DND-41 (cell line): ENCODE data around the gene RTN4RL2.
A peak's percentile ranks its signal among the peaks of the same experiment; 100 is the strongest.

Source experiments
- ATAC-seq: fragments of 200-7000 bp; cut with Tn5 transposase; 3 replicates; pipeline ENCODE4 v1.9.1; 2021; ENCODE audit warnings: low read depth; ENCODE audit not compliant: insufficient read depth
- DNase-seq: peaks from one replicate; pipeline ENCODE4 v3.0.0-alpha.2; 2020
- H2AFZ ChIP-seq: 2 replicates; pipeline ENCODE4 v1.6.0; 2012; ENCODE audit warnings: low read depth, low read length
- H3K27ac ChIP-seq: 2 replicates; pipeline ENCODE4 v1.5.1; 2012; ENCODE audit warnings: low read length, inconsistent platforms
- H3K27me3 ChIP-seq: fragments of 200-600 bp; sonication (generic); 2 replicates; pipeline ENCODE4 v1.6.0; 2012; ENCODE audit warnings: low read length, mild to moderate bottlenecking, inconsistent platforms; ENCODE audit not compliant: insufficient read depth, poor library complexity
- H3K36me3 ChIP-seq: 2 replicates; pipeline ENCODE4 v1.5.1; 2012; ENCODE audit warnings: low read length, inconsistent platforms; ENCODE audit not compliant: insufficient read depth
- H3K4me1 ChIP-seq: 2 replicates; pipeline ENCODE4 v1.5.1; 2012; ENCODE audit warnings: mild to moderate bottlenecking, low read length; ENCODE audit not compliant: insufficient read depth
- H3K4me2 ChIP-seq: 2 replicates; pipeline ENCODE4 v1.6.0; 2012; ENCODE audit warnings: mild to moderate bottlenecking, moderate library complexity, low read length, inconsistent platforms; ENCODE audit not compliant: insufficient read depth
- H3K4me3 ChIP-seq, 2 experiments: fragments of 200-600 bp in 1 of 2; shearing (Covaris generic) in 1 of 2; 2 replicates each; pipeline ENCODE4 v1.5.1; 2012 to 2016; ENCODE audit warnings: inconsistent platforms in 2 of 2, low read length in 2 of 2, mild to moderate bottlenecking in 2 of 2, low read depth in 1 of 2, moderate library complexity in 1 of 2
- H3K79me2 ChIP-seq: 2 replicates; pipeline ENCODE4 v1.6.0; 2012; ENCODE audit warnings: low read length, inconsistent platforms; ENCODE audit not compliant: insufficient read depth
- H3K9ac ChIP-seq: 2 replicates; pipeline ENCODE4 v1.6.0; 2012; ENCODE audit warnings: low read depth, mild to moderate bottlenecking, inconsistent platforms, low read length, moderate library complexity
- H3K9me3 ChIP-seq: 2 replicates; pipeline ENCODE4 v1.5.1; 2012; ENCODE audit warnings: low read length, moderate library complexity, mild to moderate bottlenecking, inconsistent platforms; ENCODE audit not compliant: insufficient read depth, severe bottlenecking
- H4K20me1 ChIP-seq: 2 replicates; pipeline ENCODE4 v1.6.0; 2012; ENCODE audit warnings: low read length; ENCODE audit not compliant: insufficient read depth
- EZH2 ChIP-seq: IDR thresholded peaks from 3 replicates; pipeline ENCODE4 v1.6.1; 2012; ENCODE audit warnings: borderline replicate concordance, low read depth, mild to moderate bottlenecking, moderate library complexity, low read length, inconsistent platforms; ENCODE audit not compliant: severe bottlenecking
- TF ChIP-seq, protein P1 (sequence below): IDR thresholded peaks from 2 replicates; pipeline ENCODE4 v1.5.1; 2012; ENCODE audit warnings: borderline replicate concordance, low read length, moderate library complexity, mild to moderate bottlenecking; ENCODE audit not compliant: poor library complexity, severe bottlenecking; ENCODE audit errors: extremely low read depth

The RTN4RL2 gene

DNA sequence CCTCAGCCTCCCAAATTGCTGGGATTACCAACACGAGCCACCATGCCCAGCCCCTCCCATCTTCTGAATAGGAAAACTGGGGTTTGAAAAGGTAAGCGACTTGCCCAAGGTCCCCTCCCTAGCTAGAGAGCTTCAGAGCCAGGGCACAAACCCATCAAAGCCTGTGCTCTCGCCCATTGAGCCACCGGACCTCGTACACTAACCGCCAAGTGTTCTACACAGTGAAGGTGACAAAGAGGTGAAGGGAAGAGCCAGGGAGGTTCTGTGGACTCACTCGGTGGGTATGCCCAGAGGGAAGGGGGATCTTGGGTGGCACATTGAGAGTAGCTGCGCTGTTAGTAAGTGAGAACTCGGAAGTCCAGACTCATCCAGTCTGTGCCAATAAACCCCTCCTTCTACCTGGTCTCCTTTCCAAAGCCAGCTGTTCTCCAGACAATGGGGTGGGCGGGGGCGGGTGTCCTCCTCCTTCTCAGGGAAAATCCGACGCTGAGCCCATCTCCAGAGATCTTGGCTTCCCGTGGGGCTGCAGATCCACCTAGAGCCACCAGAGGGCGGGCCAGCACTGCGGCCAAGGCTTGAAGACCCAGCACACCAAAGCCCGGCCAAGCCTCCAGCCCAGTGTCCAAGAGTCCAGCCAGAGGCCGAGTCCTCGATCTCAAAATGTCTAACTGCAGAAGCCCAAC, 3.2 kb upstream of the RTN4RL2 start:
- Histone ChIP-seq H3K9ac (no peak overlapping the region), H3K9me3 (no peaks in the 10 kb centered on the region), H3K36me3 (no peaks in the 10 kb centered on the region), H3K79me2 (no peaks in the 10 kb centered on the region), H3K4me3 (no peak overlapping the region), H3K4me1 (peaks cover 39% of the 10 kb centered on the region), H3K27ac (no peak overlapping the region), H4K20me1 (peaks cover 7% of the 10 kb centered on the region), H3K27me3 (peaks cover 39% of the 10 kb centered on the region), H3K4me2 (no peak overlapping the region; the same call in 1 of the 2 replicates), H2AFZ (no peak overlapping the region)
- peak; percentile 44 for ATAC-seq
- DNase-seq = peak; percentile 74
- no peak for TF ChIP-seq EZH2
- TF ChIP-seq, protein P1, sequence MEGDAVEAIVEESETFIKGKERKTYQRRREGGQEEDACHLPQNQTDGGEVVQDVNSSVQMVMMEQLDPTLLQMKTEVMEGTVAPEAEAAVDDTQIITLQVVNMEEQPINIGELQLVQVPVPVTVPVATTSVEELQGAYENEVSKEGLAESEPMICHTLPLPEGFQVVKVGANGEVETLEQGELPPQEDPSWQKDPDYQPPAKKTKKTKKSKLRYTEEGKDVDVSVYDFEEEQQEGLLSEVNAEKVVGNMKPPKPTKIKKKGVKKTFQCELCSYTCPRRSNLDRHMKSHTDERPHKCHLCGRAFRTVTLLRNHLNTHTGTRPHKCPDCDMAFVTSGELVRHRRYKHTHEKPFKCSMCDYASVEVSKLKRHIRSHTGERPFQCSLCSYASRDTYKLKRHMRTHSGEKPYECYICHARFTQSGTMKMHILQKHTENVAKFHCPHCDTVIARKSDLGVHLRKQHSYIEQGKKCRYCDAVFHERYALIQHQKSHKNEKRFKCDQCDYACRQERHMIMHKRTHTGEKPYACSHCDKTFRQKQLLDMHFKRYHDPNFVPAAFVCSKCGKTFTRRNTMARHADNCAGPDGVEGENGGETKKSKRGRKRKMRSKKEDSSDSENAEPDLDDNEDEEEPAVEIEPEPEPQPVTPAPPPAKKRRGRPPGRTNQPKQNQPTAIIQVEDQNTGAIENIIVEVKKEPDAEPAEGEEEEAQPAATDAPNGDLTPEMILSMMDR = peak; percentile 97

DNA sequence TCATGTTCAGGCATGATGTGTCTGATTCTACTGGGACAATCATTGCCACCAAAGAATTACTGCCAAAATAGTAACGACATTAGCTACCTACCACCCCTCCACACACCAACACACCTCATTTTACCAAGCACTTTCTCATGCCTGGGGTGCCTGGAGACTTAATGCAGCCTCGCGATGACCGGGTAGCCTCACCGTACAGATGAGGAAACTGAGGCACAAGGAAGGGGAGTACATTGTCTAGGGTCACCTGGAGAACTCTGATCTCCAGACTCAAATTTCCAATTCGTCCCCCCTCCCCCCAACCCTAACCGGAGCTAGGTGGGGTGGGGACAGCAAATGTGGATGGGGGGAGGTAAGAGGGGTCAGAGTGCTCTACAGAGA, 2.7 kb upstream of the RTN4RL2 start:
- H2AFZ ChIP-seq = no peak overlapping the region
- no peak overlapping the region for H3K27ac ChIP-seq
- DNase-seq (no peak), ATAC-seq (peak; percentile 1; the same call in 1 of the 3 replicates)
- peaks cover 41% of the 10 kb centered on the region for H3K27me3 ChIP-seq
- peaks cover 7% of the 10 kb centered on the region for H4K20me1 ChIP-seq
- H3K4me3 ChIP-seq = no peak overlapping the region
- no peaks in the 10 kb centered on the region for H3K9me3 ChIP-seq
- no peaks in the 10 kb centered on the region for H3K79me2 ChIP-seq
- no peak for TF ChIP-seq EZH2
- TF ChIP-seq, protein P1 = no peak
- no peaks in the 10 kb centered on the region for H3K36me3 ChIP-seq
- H3K4me2 ChIP-seq = no peak overlapping the region; the same call in 1 of the 2 replicates
- no peak overlapping the region for H3K9ac ChIP-seq
- H3K4me1 ChIP-seq = peaks cover 39% of the 10 kb centered on the region

DNA sequence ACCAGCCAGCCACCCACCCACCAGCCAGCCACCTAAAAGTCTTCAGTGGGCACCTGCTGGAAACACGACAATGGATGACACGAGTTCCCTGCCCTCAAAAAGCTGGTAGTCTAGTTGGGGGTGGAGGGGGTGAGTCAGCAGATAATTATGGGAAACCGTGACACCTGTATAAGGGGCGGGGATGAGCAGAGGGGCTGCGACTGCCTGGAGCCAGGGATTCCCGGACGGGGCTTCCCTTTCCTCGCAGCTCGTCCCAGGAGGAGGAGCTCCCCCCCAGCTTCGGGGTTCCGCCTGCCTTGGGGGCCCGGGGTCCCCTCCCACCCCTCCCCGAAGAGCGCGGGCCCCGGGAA, 2.3 kb upstream of the RTN4RL2 start:
- Histone ChIP-seq H2AFZ (no peak overlapping the region), H3K4me3 (no peak overlapping the region), H3K4me2 (no peak overlapping the region), H3K79me2 (no peaks in the 10 kb centered on the region), H3K27me3 (peaks cover 38% of the 10 kb centered on the region), H3K27ac (no peak overlapping the region), H3K9ac (no peak overlapping the region), H3K36me3 (no peaks in the 10 kb centered on the region), H3K4me1 (peaks cover 39% of the 10 kb centered on the region), H3K9me3 (no peaks in the 10 kb centered on the region), H4K20me1 (peaks cover 7% of the 10 kb centered on the region)
- DNase-seq = no peak
- TF ChIP-seq EZH2 = no peak
- TF ChIP-seq, protein P1 = no peak
- no peak for ATAC-seq
